UCSD-AML1 (cell line): Measurements from ENCODE around the gene MMP11.

Experiments
- DNase-seq: peaks from one replicate; lab custom pipeline; 2025; ENCODE audit not compliant: unreplicated experiment; lab: John Stamatoyannopoulos, UW

MMP11 gene

GRCh38 chr22:23780146-23780748 is 7.6 kb downstream of the MMP11 start:
- DNase-seq: no peak

- DNase-seq: no peak
Measured at GRCh38 chr22:23781065-23781464, 8.4 kb downstream of the MMP11 start.

GRCh38 chr22:23781511-23782183 is 9.0 kb downstream of the MMP11 start:
- no peak for DNase-seq

- DNase-seq: no peak
Measured at GRCh38 chr22:23782252-23782651, 9.6 kb downstream of the MMP11 start.

- no peak for DNase-seq
Measured at GRCh38 chr22:23782703-23783102, 10.1 kb downstream of the MMP11 start.

GRCh38 chr22:23783265-23784150 is 10.9 kb downstream of the MMP11 start:
- no peak for DNase-seq

GRCh38 chr22:23784215-23784732 is 11.6 kb downstream of the MMP11 start:
- peak; percentile 57 for DNase-seq

- DNase-seq: no peak
Measured at GRCh38 chr22:23786261-23786710, 13.6 kb downstream of the MMP11 start.

GRCh38 chr22:23786752-23787599 is 14.3 kb downstream of the MMP11 start, which contains the start of gene SMARCB1:
SMARCB1 (plus strand) TSS chr22:23786966; CDS start chr22:23787170, 204 bp downstream.
- DNase-seq: peak; percentile 90

- DNase-seq: no peak
Measured at GRCh38 chr22:23787600-23787896, 14.9 kb downstream of the MMP11 start.

GRCh38 chr22:23787910-23788309 is 15.3 kb downstream of the MMP11 start:
- DNase-seq: no peak

GRCh38 chr22:23789121-23789520 is 16.5 kb downstream of the MMP11 start:
- DNase-seq: no peak

GRCh38 chr22:23789638-23790037 is 17.0 kb downstream of the MMP11 start:
- no peak for DNase-seq

- DNase-seq: no peak
Measured at GRCh38 chr22:23790819-23791737, 18.4 kb downstream of the MMP11 start.

GRCh38 chr22:23791738-23792645 is 19.3 kb downstream of the MMP11 start:
- DNase-seq: no peak

GRCh38 chr22:23793326-23793725 is 20.7 kb downstream of the MMP11 start:
- DNase-seq: no peak

GRCh38 chr22:23796461-23796860 is 23.8 kb downstream of the MMP11 start:
- no peak for DNase-seq
